Neutrophil (primary cell): ENCODE data around the gene RBM33.
"Not testable (repeated sequence)": the region's sequence is repeated elsewhere in the genome, so short reads cannot be mapped to it uniquely, and the experiment has no call there.

Source experiments
- H3K27ac ChIP-seq: fragments of 200-600 bp; sonication (generic); 2 replicates; pipeline ENCODE4 v1.5.1; 2016; ENCODE audit warnings: mild to moderate bottlenecking, moderate library complexity
- H3K27me3 ChIP-seq: fragments of 200-600 bp; sonication (generic); 2 replicates; pipeline ENCODE4 v1.6.0; 2016; ENCODE audit warnings: mild to moderate bottlenecking
- H3K36me3 ChIP-seq: fragments of 200-600 bp; sonication (generic); 2 replicates; pipeline ENCODE4 v1.5.1; 2017
- H3K4me1 ChIP-seq, 2 experiments: fragments of 200-600 bp in 1 of 2; sonication (generic) in 1 of 2; 1 replicate in 1 of 2; 2 replicates in 1 of 2; pipeline versions ENCODE4 v1.5.1 to v1.6.1; 2013 to 2016; ENCODE audit warnings: low read depth in 1 of 2, low read length in 1 of 2, mild to moderate bottlenecking in 1 of 2, moderate library complexity in 1 of 2; ENCODE audit not compliant: control insufficient read depth in 1 of 2, insufficient read depth in 1 of 2
- H3K4me3 ChIP-seq, 2 experiments: fragments of 200-600 bp in 1 of 2; sonication (generic) in 1 of 2; 1 replicate in 1 of 2; 2 replicates in 1 of 2; pipeline ENCODE4 v1.5.1; 2013 to 2016; ENCODE audit warnings: low read depth in 1 of 2, low read length in 1 of 2, mild to moderate bottlenecking in 1 of 2, moderate library complexity in 1 of 2
- H3K9me3 ChIP-seq: fragments of 200-600 bp; sonication (generic); 2 replicates; pipeline ENCODE4 v1.5.1; 2016
- CTCF ChIP-seq: fragments of 200-600 bp; sonication (generic); IDR thresholded peaks from 2 replicates; pipeline ENCODE4 v1.5.1; 2016; ENCODE audit warnings: antibody characterized with exemption

The RBM33 gene

GRCh38 chr7:155685070-155685790 is 40.8 kb downstream of the RBM33 start:
- Histone ChIP-seq H3K36me3 (peaks cover 48% of the 10 kb centered on the region), H3K27me3 (no peaks in the 10 kb centered on the region), H3K4me3 (no peak overlapping the region), H3K4me1 (no peaks in the 10 kb centered on the region), H3K27ac (no peak overlapping the region), H3K9me3 (no peaks in the 10 kb centered on the region)
- no peak for TF ChIP-seq CTCF

GRCh38 chr7:155685791-155686160 is 41.3 kb downstream of the RBM33 start:
- Histone ChIP-seq H3K4me1 (no peaks in the 10 kb centered on the region), H3K4me3 (no peak overlapping the region), H3K36me3 (peaks cover 44% of the 10 kb centered on the region), H3K9me3 (no peaks in the 10 kb centered on the region), H3K27ac (no peak overlapping the region), H3K27me3 (no peaks in the 10 kb centered on the region)
- no peak for TF ChIP-seq CTCF

GRCh38 chr7:155686620-155687324 is 42.3 kb downstream of the RBM33 start:
- H3K27me3 ChIP-seq, H3K4me1 ChIP-seq, H3K9me3 ChIP-seq, H3K27ac ChIP-seq, H3K4me3 ChIP-seq: not testable (repeated sequence)
- peaks cover 35% of the 10 kb centered on the region for H3K36me3 ChIP-seq

GRCh38 chr7:155688237-155688636 is 43.8 kb downstream of the RBM33 start:
- not testable (repeated sequence) for H3K27ac ChIP-seq

GRCh38 chr7:155690655-155691054 is 46.2 kb downstream of the RBM33 start:
- H3K9me3 ChIP-seq, H3K27me3 ChIP-seq, H3K27ac ChIP-seq, H3K36me3 ChIP-seq, H3K4me3 ChIP-seq: not testable (repeated sequence)
- peaks cover 32 to 33% of the 10 kb centered on the region in 2 experiments for H3K4me1 ChIP-seq

More at GRCh38 chr7:155688237-155688636, 43.8 kb downstream of the RBM33 start:
- not testable (repeated sequence) for H3K9me3 ChIP-seq, H3K4me3 ChIP-seq, H3K27me3 ChIP-seq
- Histone ChIP-seq H3K4me1 (peaks cover 18% of the 10 kb centered on the region in 2 experiments), H3K36me3 (peaks cover 20% of the 10 kb centered on the region)

- Histone ChIP-seq H3K9me3 (no peaks in the 10 kb centered on the region), H3K4me1 (peaks cover 32 to 33% of the 10 kb centered on the region in 2 experiments), H3K27ac (peak overlapping the region; percentile 66), H3K4me3 (peak overlapping the region in 1 of 2 experiments; percentile 1), H3K36me3 (no peaks in the 10 kb centered on the region), H3K27me3 (no peaks in the 10 kb centered on the region)
- TF ChIP-seq CTCF, result no peak
Measured at GRCh38 chr7:155692317-155692716, 47.9 kb downstream of the RBM33 start.

GRCh38 chr7:155693826-155694225 is 49.4 kb downstream of the RBM33 start:
- no peak for TF ChIP-seq CTCF
- Histone ChIP-seq H3K27ac (peak overlapping the region; percentile 47), H3K4me1 (peaks cover 32 to 33% of the 10 kb centered on the region in 2 experiments), H3K27me3 (no peaks in the 10 kb centered on the region), H3K9me3 (no peaks in the 10 kb centered on the region), H3K36me3 (no peaks in the 10 kb centered on the region), H3K4me3 (no peak overlapping the region)
